HG03025 (cell line): ENCODE measurements around the gene CBR3.
"Not testable (repeated sequence)": the region's sequence is repeated elsewhere in the genome, so short reads cannot be mapped to it uniquely, and the experiment has no call there.

Experiments
- ATAC-seq: cut with Tn5 transposase; IDR thresholded peaks from one replicate; pipeline ENCODE4 v1.9.1; 2021; ENCODE audit warnings: mild to moderate bottlenecking, moderate library complexity; ENCODE audit not compliant: unreplicated experiment, low FRiP score

CBR3 gene

GRCh38 chr21:36134803-36135390 lies at the start of gene CBR3:
Gene CBR3 (plus strand): TSS chr21:36135079. CDS start chr21:36135193, 114 bp downstream.
- ATAC-seq: no peak

- ATAC-seq: no peak
These were observed 47.3 kb upstream of the CBR3 start for GRCh38 chr21:36087362-36088138.

GRCh38 chr21:36089946-36090345 lies 44.9 kb upstream of the CBR3 start:
- ATAC-seq: no peak

GRCh38 chr21:36092681-36093080 lies 42.2 kb upstream of the CBR3 start:
- no peak for ATAC-seq

- no peak for ATAC-seq
These were observed 41.4 kb upstream of the CBR3 start for GRCh38 chr21:36093512-36093911.

- ATAC-seq: no peak
These were observed 38.2 kb upstream of the CBR3 start for GRCh38 chr21:36096398-36097290.

- ATAC-seq: no peak
These were observed 37.3 kb upstream of the CBR3 start for GRCh38 chr21:36097427-36098181.

- ATAC-seq: no peak
These were observed 36.7 kb upstream of the CBR3 start for GRCh38 chr21:36098182-36098532.

GRCh38 chr21:36099000-36099399 lies 35.9 kb upstream of the CBR3 start:
- ATAC-seq: no peak

GRCh38 chr21:36099695-36100211 lies 35.1 kb upstream of the CBR3 start:
- ATAC-seq: not testable (repeated sequence)

- ATAC-seq: no peak
These were observed 33.8 kb upstream of the CBR3 start for GRCh38 chr21:36100971-36101641.

GRCh38 chr21:36103434-36103833 lies 31.4 kb upstream of the CBR3 start:
- ATAC-seq: no peak

GRCh38 chr21:36104317-36105300 lies 30.3 kb upstream of the CBR3 start:
- no peak for ATAC-seq

GRCh38 chr21:36105327-36105842 lies 29.5 kb upstream of the CBR3 start:
- no peak for ATAC-seq

GRCh38 chr21:36109868-36110267 lies 25.0 kb upstream of the CBR3 start:
- no peak for ATAC-seq

- no peak for ATAC-seq
These were observed 23.6 kb upstream of the CBR3 start for GRCh38 chr21:36111238-36111637.

- ATAC-seq: no peak
These were observed 21.0 kb upstream of the CBR3 start for GRCh38 chr21:36113647-36114428.
